Posterior vena cava (tissue), 2 donors: ENCODE results near the gene ZNRD2. TPM values are rescaled to one million over a fixed set of nuclear protein-coding genes. Genes with fewer than 3 reads are reported as not detected.

ENCODE experiments used
- DNase-seq: peaks from one replicate; pipeline ENCODE4 v3.0.0-alpha.2; 2020; ENCODE audit warnings: low spot score
- intact Hi-C, 2 donors: fragments of 100-400 bp; cut with DNase I; formaldehyde crosslinking; loops; one replicate each; pipeline versions ENCODE4 v1.14.1 to v1.14.2; 2022 to 2023
- total RNA-seq, 2 donors: library from RNA; stranded (reverse); fragmentation: NEBNext Ultra II Directional; extraction: Animal tissue kit (Norgen Biotek cat#: 25700); gene quantifications; one replicate each; pipeline ENCODE4 v1.2.1, GENCODE V29; 2021
- donor health status: DM: yes; HTN: yes; CAD: no.
- donor health status: DM: yes; HTN: yes; CAD: no.

Gene ZNRD2
- total RNA-seq, 2 donors from 2014 or later = 29.2 to 29.5 TPM

- DNase-seq = no peak
- intact Hi-C loops = loop anchor here (2.0 to 5.0 kb wide), 2 partner anchors 34 to 36 kb away; partner anchors contain the start of genes MAP3K11 (in 2 of the 2) and PCNX3 (in 1 of the 2)
Observed at GRCh38 chr11:65578667-65579066, 8.4 kb downstream of the ZNRD2 start.

- DNase-seq = no peak
- intact Hi-C loops = loop anchor here (2.0 to 5.0 kb wide), 2 partner anchors 33 to 36 kb away; partner anchors contain the start of genes MAP3K11 (in 2 of the 2) and PCNX3 (in 1 of the 2)
Observed at GRCh38 chr11:65579291-65579690, 9.0 kb downstream of the ZNRD2 start.

GRCh38 chr11:65580031-65580692 is 9.9 kb downstream of the ZNRD2 start:
- intact Hi-C loops = no loop called here

GRCh38 chr11:65580756-65581155 is 10.5 kb downstream of the ZNRD2 start:
- DNase-seq = no peak
- intact Hi-C loops = no loop called here

More at GRCh38 chr11:65580031-65580692, 9.9 kb downstream of the ZNRD2 start:
- DNase-seq = no peak

- no peak for DNase-seq
- intact Hi-C loops = no loop called here
Observed at GRCh38 chr11:65581928-65582327, 11.7 kb downstream of the ZNRD2 start.

GRCh38 chr11:65583589-65583988 is 13.3 kb downstream of the ZNRD2 start:
- intact Hi-C loops = no loop called here

GRCh38 chr11:65584106-65584505 is 13.8 kb downstream of the ZNRD2 start:
- intact Hi-C loops = no loop called here
- no peak for DNase-seq

More at GRCh38 chr11:65583589-65583988, 13.3 kb downstream of the ZNRD2 start:
- DNase-seq = no peak

GRCh38 chr11:65584723-65585171 is 14.5 kb downstream of the ZNRD2 start:
- intact Hi-C loops = loop anchor here in 1 of 2 donors (5.0 kb wide), 1 partner anchor 42 kb away; no protein-coding TSS in a partner anchor

GRCh38 chr11:65585396-65586246 is 15.3 kb downstream of the ZNRD2 start:
- intact Hi-C loops = loop anchor here in 1 of 2 donors (5.0 kb wide), 1 partner anchor 43 kb away; no protein-coding TSS in a partner anchor
- DNase-seq = no peak

More at GRCh38 chr11:65584723-65585171, 14.5 kb downstream of the ZNRD2 start:
- DNase-seq = no peak

GRCh38 chr11:65586247-65586630 is 16.0 kb downstream of the ZNRD2 start:
- intact Hi-C loops = loop anchor here in 1 of 2 donors (5.0 kb wide), 1 partner anchor 44 kb away; no protein-coding TSS in a partner anchor
- no peak for DNase-seq

- peak; percentile 82 for DNase-seq
- intact Hi-C loops = loop anchor here in 1 of 2 donors (5.0 kb wide), 1 partner anchor 44 kb away; no protein-coding TSS in a partner anchor
Observed at GRCh38 chr11:65586676-65587075, 16.4 kb downstream of the ZNRD2 start.

- intact Hi-C loops = loop anchor here in 1 of 2 donors (5.0 kb wide), 1 partner anchor 46 kb away; no protein-coding TSS in a partner anchor
- DNase-seq = peak; percentile 89
Observed at GRCh38 chr11:65588199-65589054, 18.1 kb downstream of the ZNRD2 start.

GRCh38 chr11:65589444-65590239 is 19.4 kb downstream of the ZNRD2 start:
- DNase-seq = no peak
- intact Hi-C loops = loop anchor here in 1 of 2 donors (5.0 kb wide), 1 partner anchor 47 kb away; no protein-coding TSS in a partner anchor

- intact Hi-C loops = no loop called here
- DNase-seq = no peak
Observed at GRCh38 chr11:65590240-65590738, 20.0 kb downstream of the ZNRD2 start.

- DNase-seq = peak; percentile 93
- intact Hi-C loops = no loop called here
Observed at GRCh38 chr11:65591939-65592857, 21.9 kb downstream of the ZNRD2 start.

GRCh38 chr11:65592858-65593517 is 22.7 kb downstream of the ZNRD2 start:
- DNase-seq = no peak
- intact Hi-C loops = no loop called here
